HepG2 (cell line): Measurements from ENCODE around the gene LRRC51. TPM values are rescaled to one million over a fixed set of nuclear protein-coding genes. Genes with fewer than 3 reads are reported as not detected.
A peak's percentile ranks its signal among the peaks of the same experiment; 100 is the strongest.

Experiments used
- ARID4A ChIP-seq: sonication (generic); formaldehyde crosslinking; IDR thresholded peaks from 2 replicates; pipeline ENCODE4 v1.5.0; 2020; ENCODE audit warnings: mild to moderate bottlenecking, missing genetic modification reagents, borderline replicate concordance
- CCDC6 ChIP-seq: sonication (generic); formaldehyde crosslinking; IDR thresholded peaks from 2 replicates; pipeline ENCODE4 v1.8.1; 2022; ENCODE audit warnings: mild to moderate bottlenecking, missing genetic modification reagents, moderate library complexity
- KDM1A ChIP-seq: IDR thresholded peaks from 2 replicates; pipeline ENCODE4 v1.6.1; 2016; ENCODE audit warnings: missing compliant biosample characterization
- KDM5B ChIP-seq: sonication (generic); formaldehyde crosslinking; IDR thresholded peaks from 2 replicates; pipeline ENCODE4 v1.4.0; 2020; ENCODE audit warnings: missing genetic modification reagents, mild to moderate bottlenecking, borderline replicate concordance
- KMT2A ChIP-seq: sonication (generic); formaldehyde crosslinking; IDR thresholded peaks from 2 replicates; pipeline ENCODE4 v1.4.0; 2020; ENCODE audit warnings: missing genetic modification reagents
- MAZ ChIP-seq, 2 experiments: sonication (generic) in 1 of 2; formaldehyde crosslinking in 1 of 2; IDR thresholded peaks; 2 replicates each; pipeline versions ENCODE4 v1.5.0 to v1.6.1; 2012 to 2020; ENCODE audit warnings: low read depth in 2 of 2, mild to moderate bottlenecking in 2 of 2, borderline replicate concordance in 1 of 2, improper control_type of control experiment in 1 of 2, low read length in 1 of 2, missing genetic modification reagents in 1 of 2, moderate library complexity in 1 of 2
- MIER3 ChIP-seq: IDR thresholded peaks from 2 replicates; pipeline ENCODE4 v1.6.1; 2016; ENCODE audit warnings: missing compliant biosample characterization, borderline replicate concordance
- PPARG ChIP-seq: conservative IDR thresholded peaks from 2 replicates; pipeline ENCODE4 v1.6.1; 2016; ENCODE audit warnings: missing biosample characterization, missing genetic modification reagents
- RBFOX2 ChIP-seq: fragments of 200-400 bp; formaldehyde crosslinking; IDR thresholded peaks from 2 replicates; pipeline ENCODE4 v1.6.1; 2017; ENCODE audit warnings: low read depth, mild to moderate bottlenecking, low read length
- TEAD3 ChIP-seq: optimal IDR thresholded peaks from 2 replicates; pipeline ENCODE3; 2016; ENCODE audit warnings: borderline replicate concordance
- THAP11 ChIP-seq: IDR thresholded peaks from 2 replicates; pipeline ENCODE4 v1.6.1; 2016; ENCODE audit warnings: missing biosample characterization, missing genetic modification reagents
- ZNF205 ChIP-seq: IDR thresholded peaks from 2 replicates; pipeline ENCODE4 v1.6.1; 2018; ENCODE audit warnings: missing biosample characterization, missing genetic modification reagents
- ZNF230 ChIP-seq: sonication (generic); formaldehyde crosslinking; IDR thresholded peaks from 2 replicates; pipeline ENCODE4 v1.4.0; 2020; ENCODE audit warnings: mild to moderate bottlenecking, missing genetic modification reagents
- ZNF30 ChIP-seq: sonication (generic); formaldehyde crosslinking; IDR thresholded peaks from 2 replicates; pipeline ENCODE4 v1.5.0; 2020; ENCODE audit warnings: mild to moderate bottlenecking, missing genetic modification reagents
- ZNF362 ChIP-seq: sonication (generic); formaldehyde crosslinking; IDR thresholded peaks from 2 replicates; pipeline ENCODE4 v1.4.0; 2020; ENCODE audit warnings: missing genetic modification reagents, mild to moderate bottlenecking, borderline replicate concordance
- ZNF557 ChIP-seq: sonication (generic); formaldehyde crosslinking; IDR thresholded peaks from 2 replicates; pipeline ENCODE4 v1.4.0; 2020; ENCODE audit warnings: missing genetic modification reagents
- polyA plus RNA-seq, 8 experiments: library from polyadenylated mRNA; depleted of rRNA in 3 of 8; stranded (reverse) in 7 of 8; unstranded in 1 of 8; fragments of >200 nt; fragmentation: Illumina TruSeq in 4 of 8; extraction: Trizol in 4 of 8; gene quantifications; 2 replicates each; pipeline versions ENCODE4 v1.2.1 to v1.2.3, GENCODE V29; 2011 to 2016; ENCODE audit warnings: low read depth in 4 of 8, missing spikeins in 1 of 8, mixed read lengths in 1 of 8; ENCODE audit not compliant: insufficient read depth in 1 of 8
- total RNA-seq, 5 experiments: library from RNA; depleted of rRNA; stranded (reverse); fragments of >200 nt; fragmentation: Illumina TruSeq; extraction: Trizol; gene quantifications; 2 replicates each; pipeline ENCODE4 v1.2.3, GENCODE V29; 2016; ENCODE audit warnings: low read depth in 1 of 5
- TF ChIP-seq, protein P1 (sequence below): sonication (generic); formaldehyde crosslinking; IDR thresholded peaks from 2 replicates; pipeline ENCODE4 v1.8.0; 2022; ENCODE audit warnings: missing genetic modification reagents, mild to moderate bottlenecking, borderline replicate concordance
- TF ChIP-seq, protein P2 (sequence below): sonication (generic); formaldehyde crosslinking; IDR thresholded peaks from 2 replicates; pipeline ENCODE4 v1.5.0; 2020; ENCODE audit warnings: mild to moderate bottlenecking, missing genetic modification reagents

LRRC51 gene
- total and polyA plus RNA-seq, 2 of the 13 experiments (the other 11 are each of a cell fraction or from before 2014, with no cell fraction given) = 5.3 to 6.0 TPM

DNA sequence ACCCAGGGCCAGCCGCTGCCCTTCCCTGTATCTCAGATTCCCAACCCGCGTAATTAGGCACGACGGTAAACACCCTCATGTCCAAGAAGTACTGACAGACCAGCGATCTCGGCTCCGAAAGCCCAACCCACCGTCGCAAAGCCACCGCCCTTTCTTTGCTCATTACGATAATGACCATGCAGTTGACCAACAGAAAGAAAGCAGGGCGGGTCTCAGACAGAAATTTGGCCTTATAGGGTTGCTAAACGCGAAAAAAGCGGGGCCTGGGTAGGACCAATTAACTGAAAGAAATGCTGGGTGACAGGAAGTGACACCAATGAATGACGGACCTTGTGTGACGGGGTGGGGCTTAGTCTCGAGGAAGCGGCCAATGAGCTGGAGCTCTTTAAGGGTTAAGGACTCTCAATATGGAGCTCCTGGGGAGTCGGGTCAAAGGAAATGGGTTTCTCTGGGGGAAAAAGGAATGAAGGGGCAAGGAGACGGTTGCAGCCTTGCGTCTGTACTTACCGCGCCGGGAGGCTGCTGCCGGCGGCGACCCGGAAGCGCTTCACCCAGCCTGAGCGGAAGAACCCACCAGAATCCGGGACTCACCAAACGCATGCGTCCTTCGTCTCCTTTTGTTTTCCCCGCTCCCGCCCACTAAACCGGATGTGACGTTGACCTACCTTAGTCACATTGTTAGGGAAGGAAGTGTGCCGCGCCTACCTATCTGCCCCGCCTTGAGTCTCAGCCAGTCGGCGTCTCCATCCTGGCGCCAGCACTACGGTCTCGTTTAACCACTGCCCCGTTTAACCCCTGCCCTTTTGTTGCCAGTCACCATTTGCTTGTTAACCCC, 31.7 kb downstream of the LRRC51 start, which contains the start of gene ANAPC15 (continued):
- peak; percentile 24; the same call in 1 of the 2 replicates for TF ChIP-seq ZNF362 (CRISPR knock-in tag)
- TF ChIP-seq THAP11 (CRISPR knock-in tag) = peak; percentile 94
- no peak for TF ChIP-seq ZNF557 (CRISPR knock-in tag)
- TF ChIP-seq, protein P1, sequence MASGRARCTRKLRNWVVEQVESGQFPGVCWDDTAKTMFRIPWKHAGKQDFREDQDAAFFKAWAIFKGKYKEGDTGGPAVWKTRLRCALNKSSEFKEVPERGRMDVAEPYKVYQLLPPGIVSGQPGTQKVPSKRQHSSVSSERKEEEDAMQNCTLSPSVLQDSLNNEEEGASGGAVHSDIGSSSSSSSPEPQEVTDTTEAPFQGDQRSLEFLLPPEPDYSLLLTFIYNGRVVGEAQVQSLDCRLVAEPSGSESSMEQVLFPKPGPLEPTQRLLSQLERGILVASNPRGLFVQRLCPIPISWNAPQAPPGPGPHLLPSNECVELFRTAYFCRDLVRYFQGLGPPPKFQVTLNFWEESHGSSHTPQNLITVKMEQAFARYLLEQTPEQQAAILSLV (CRISPR knock-in tag) = peak; percentile 70
- TF ChIP-seq, protein P2, sequence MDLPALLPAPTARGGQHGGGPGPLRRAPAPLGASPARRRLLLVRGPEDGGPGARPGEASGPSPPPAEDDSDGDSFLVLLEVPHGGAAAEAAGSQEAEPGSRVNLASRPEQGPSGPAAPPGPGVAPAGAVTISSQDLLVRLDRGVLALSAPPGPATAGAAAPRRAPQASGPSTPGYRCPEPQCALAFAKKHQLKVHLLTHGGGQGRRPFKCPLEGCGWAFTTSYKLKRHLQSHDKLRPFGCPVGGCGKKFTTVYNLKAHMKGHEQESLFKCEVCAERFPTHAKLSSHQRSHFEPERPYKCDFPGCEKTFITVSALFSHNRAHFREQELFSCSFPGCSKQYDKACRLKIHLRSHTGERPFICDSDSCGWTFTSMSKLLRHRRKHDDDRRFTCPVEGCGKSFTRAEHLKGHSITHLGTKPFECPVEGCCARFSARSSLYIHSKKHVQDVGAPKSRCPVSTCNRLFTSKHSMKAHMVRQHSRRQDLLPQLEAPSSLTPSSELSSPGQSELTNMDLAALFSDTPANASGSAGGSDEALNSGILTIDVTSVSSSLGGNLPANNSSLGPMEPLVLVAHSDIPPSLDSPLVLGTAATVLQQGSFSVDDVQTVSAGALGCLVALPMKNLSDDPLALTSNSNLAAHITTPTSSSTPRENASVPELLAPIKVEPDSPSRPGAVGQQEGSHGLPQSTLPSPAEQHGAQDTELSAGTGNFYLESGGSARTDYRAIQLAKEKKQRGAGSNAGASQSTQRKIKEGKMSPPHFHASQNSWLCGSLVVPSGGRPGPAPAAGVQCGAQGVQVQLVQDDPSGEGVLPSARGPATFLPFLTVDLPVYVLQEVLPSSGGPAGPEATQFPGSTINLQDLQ (CRISPR knock-in tag) = no peak
- TF ChIP-seq ZNF30 (CRISPR knock-in tag) = no peak
- TF ChIP-seq ZNF230 (CRISPR knock-in tag) = 0 out of 2 replicates have a peak, but pooled peaks have one; percentile 47
- TF ChIP-seq RBFOX2 = peak; percentile 83
- peak; percentile 77 for TF ChIP-seq ARID4A
- 0 out of 2 replicates have a peak, but pooled peaks have one; percentile 36 for TF ChIP-seq KDM1A (CRISPR knock-in tag)
- TF ChIP-seq KDM5B (CRISPR knock-in tag) = peak; percentile 49; the same call in 1 of the 2 replicates
- TF ChIP-seq PPARG = 0 out of 2 replicates have a peak, but pooled peaks have one; percentile 26
- TF ChIP-seq CCDC6 = peak; percentile 68; the same call in 1 of the 2 replicates
- TF ChIP-seq MAZ (IDR thresholded peaks at IDR 0.05; ENCODE audit: borderline replicate concordance, low read depth, low read length) = 0 out of 2 replicates have a peak, but pooled peaks have one; percentile 55
- peak; percentile 55; the same call in 1 of the 2 replicates for TF ChIP-seq MAZ (CRISPR knock-in tag; IDR thresholded peaks at IDR 0.05; ENCODE audit: low read depth)
- TF ChIP-seq ZNF205 (CRISPR knock-in tag) = 0 out of 2 replicates have a peak, but pooled peaks have one; percentile 34
- TF ChIP-seq TEAD3 (CRISPR knock-in tag) = peak; percentile 60
- peak; percentile 52 for TF ChIP-seq MIER3 (CRISPR knock-in tag)
- no peak; the same call in 1 of the 2 replicates for TF ChIP-seq KMT2A (CRISPR knock-in tag)
